Measurements from ENCODE around the gene RFX1. TPM values are rescaled to one million over a fixed set of nuclear protein-coding genes. Genes with fewer than 3 reads are reported as not detected.
"Not testable (repeated sequence)": the region's sequence is repeated elsewhere in the genome, so short reads cannot be mapped to it uniquely, and the experiment has no call there.

RFX1 gene
- total RNA-seq, 2 experiments from 2014 or later, result 4.4 to 17.4 TPM

DNA sequence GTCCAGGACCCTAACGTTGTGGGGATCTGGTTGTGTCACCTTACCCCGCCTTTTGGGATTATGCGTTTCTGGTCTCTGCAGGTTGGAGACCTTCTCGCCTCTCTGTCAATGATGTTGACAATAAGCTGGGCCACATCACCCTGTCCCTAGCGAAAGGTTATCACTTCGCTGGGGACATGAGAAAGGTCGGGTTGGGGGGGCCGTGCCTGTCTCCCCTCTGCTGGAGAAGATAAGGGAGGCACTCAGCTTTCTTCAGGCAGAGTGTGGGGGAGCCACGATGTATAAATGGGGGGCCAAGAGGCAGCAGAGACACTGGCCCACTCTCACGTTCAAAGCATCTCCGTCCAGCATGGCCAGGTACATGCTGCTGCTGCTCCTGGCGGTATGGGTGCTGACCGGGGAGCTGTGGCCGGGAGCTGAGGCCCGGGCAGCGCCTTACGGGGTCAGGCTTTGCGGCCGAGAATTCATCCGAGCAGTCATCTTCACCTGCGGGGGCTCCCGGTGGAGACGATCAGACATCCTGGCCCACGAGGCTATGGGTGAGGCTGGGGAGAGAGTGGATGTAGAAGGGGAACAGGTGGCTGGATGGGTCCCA is 21.8 kb upstream of the RFX1 start, which contains the start of gene RLN3:
Gene RLN3, plus strand, starts transcription at position 293 of the 595 bp plus-strand sequence. Its CDS starts 57 bp downstream, at position 350.
- Histone ChIP-seq H2AFZ (ENCODE audit: low read length) (no peak within 1 kb of the TSS), H3K9me2 (ENCODE audit: insufficient read depth, low read length) (no peaks in the 10 kb centered on the region), H3K4me3 (ENCODE audit: low read depth, low read length, poor library complexity, severe bottlenecking) (no peak within 1 kb of the TSS), H4K20me1 (ENCODE audit: insufficient read depth, low read length) (no peaks in the 10 kb centered on the region), H3K27ac (ENCODE audit: low read depth, low read length, poor library complexity, severe bottlenecking) (no peak within 1 kb of the TSS), H3K4me2 (ENCODE audit: low read length) (no peak within 1 kb of the TSS), H3K9me3 (ENCODE audit: low read length) (no peaks in the 10 kb centered on the region), H3K36me3 (ENCODE audit: insufficient read depth, low read length) (no peaks in the 10 kb centered on the region), H3K79me2 (ENCODE audit: insufficient read depth, low read depth, low read length) (no peaks in the 10 kb centered on the region), H3K4me1 (ENCODE audit: insufficient read depth, low read length, poor library complexity, severe bottlenecking) (peaks cover 20% of the 10 kb centered on the region)
- TF ChIP-seq, protein P1, sequence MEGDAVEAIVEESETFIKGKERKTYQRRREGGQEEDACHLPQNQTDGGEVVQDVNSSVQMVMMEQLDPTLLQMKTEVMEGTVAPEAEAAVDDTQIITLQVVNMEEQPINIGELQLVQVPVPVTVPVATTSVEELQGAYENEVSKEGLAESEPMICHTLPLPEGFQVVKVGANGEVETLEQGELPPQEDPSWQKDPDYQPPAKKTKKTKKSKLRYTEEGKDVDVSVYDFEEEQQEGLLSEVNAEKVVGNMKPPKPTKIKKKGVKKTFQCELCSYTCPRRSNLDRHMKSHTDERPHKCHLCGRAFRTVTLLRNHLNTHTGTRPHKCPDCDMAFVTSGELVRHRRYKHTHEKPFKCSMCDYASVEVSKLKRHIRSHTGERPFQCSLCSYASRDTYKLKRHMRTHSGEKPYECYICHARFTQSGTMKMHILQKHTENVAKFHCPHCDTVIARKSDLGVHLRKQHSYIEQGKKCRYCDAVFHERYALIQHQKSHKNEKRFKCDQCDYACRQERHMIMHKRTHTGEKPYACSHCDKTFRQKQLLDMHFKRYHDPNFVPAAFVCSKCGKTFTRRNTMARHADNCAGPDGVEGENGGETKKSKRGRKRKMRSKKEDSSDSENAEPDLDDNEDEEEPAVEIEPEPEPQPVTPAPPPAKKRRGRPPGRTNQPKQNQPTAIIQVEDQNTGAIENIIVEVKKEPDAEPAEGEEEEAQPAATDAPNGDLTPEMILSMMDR (conservative IDR thresholded peaks at IDR 0.05; ENCODE audit: low read length), result no peak
- no peak for TF ChIP-seq EZH2phosphoT487 (IDR thresholded peaks at IDR 0.05; ENCODE audit: borderline replicate concordance, low read depth, low read length)
- no TSS peak for BruUV-seq (replicated peaks)
- no peak for DNase-seq (ENCODE audit: low spot score)
- intact Hi-C loops (cut with micrococcal nuclease; ENCODE audit: unreplicated experiment), result no loop called here
- ChIA-PET POLR2A (no interaction called here), CTCF (ENCODE audit: unreplicated experiment) (no interaction called here)

DNA sequence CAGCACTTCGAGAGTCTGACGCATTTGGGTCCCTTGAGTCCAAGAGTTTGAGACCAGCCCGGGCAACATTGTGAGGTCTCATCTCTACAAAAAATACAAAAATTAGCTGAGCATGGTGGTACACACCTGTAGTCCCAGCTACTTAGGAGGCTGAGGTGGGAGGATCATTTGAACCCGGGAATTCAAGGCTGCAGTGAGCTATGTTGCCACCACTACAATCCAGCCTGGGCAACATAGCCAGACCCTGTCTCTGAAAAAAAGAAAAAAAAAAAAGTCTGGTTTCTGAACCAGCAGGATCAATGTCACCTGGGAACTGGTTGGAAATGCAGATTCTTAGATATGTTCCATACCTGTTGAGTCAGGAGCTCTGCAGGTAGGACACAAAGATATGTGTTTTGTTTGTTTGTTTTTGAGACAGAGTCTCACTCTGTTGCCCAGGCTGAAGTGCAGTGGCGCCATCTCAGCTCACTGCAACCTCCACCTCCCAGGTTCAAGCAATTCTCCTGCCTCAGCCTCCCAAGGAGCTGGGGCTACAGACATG is 20.6 kb upstream of the RFX1 start:
- H4K20me1 ChIP-seq (ENCODE audit: insufficient read depth, low read length); H3K4me3 ChIP-seq (ENCODE audit: low read depth, low read length, poor library complexity, severe bottlenecking); H3K79me2 ChIP-seq (ENCODE audit: insufficient read depth, low read depth, low read length); DNase-seq (ENCODE audit: low spot score); H3K27ac ChIP-seq (ENCODE audit: low read depth, low read length, poor library complexity, severe bottlenecking); intact Hi-C loops (cut with micrococcal nuclease; ENCODE audit: unreplicated experiment); H2AFZ ChIP-seq (ENCODE audit: low read length); BruUV-seq (replicated peaks); H3K4me2 ChIP-seq (ENCODE audit: low read length); H3K9me2 ChIP-seq (ENCODE audit: insufficient read depth, low read length); H3K9me3 ChIP-seq (ENCODE audit: low read length); H3K36me3 ChIP-seq (ENCODE audit: insufficient read depth, low read length); POLR2A ChIA-PET; CTCF ChIA-PET (ENCODE audit: unreplicated experiment): not testable (repeated sequence)
- peaks cover 20% of the 10 kb centered on the region for H3K4me1 ChIP-seq (ENCODE audit: insufficient read depth, low read length, poor library complexity, severe bottlenecking)

DNA sequence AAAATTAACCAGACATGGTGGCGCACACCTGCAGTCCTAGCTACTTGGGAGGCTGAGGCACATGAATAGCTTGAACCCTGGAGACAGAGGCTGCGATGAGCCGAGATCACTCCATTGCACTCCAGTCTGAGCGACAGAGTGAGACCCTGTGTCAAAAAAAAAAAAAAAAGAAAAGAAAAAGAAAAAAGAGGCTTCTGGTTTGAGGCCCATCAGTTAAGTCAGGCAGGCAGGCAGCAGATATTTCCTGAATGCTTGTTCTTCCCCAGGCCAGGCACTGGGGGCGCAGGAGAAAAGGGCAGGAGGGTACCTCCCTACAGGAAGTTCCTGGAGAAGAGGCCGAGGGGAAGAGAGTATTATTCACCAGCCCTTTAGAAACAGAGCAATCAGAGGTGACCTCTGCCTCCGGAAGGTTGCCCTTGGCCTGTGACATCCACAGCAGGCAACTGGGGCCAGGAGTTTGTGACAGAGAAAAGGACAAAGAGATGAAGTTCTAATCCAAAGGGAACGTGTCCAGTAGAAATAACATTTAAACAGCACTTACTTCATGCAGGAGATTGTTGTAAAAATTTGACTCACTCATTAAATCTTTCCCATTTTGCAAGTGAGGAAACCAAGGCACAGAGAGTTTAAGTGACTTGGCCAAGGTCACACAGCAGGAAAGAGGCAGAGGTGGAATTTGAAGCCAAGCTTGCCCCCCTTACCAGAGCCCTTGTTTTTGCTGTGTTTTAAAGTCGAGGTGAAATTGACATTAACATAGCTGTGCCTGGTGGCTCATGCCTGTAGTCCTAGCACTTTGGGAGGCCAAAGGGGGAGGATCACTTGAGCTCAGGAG is 17.5 kb upstream of the RFX1 start:
- BruUV-seq (replicated peaks), result no TSS peak
- Histone ChIP-seq H2AFZ (ENCODE audit: low read length) (peak overlapping the region; percentile 37; the same call in 1 of the 2 replicates), H3K4me3 (ENCODE audit: low read depth, low read length, poor library complexity, severe bottlenecking) (no peak overlapping the region), H3K27ac (ENCODE audit: low read depth, low read length, poor library complexity, severe bottlenecking) (no peak overlapping the region), H3K36me3 (ENCODE audit: insufficient read depth, low read length) (no peaks in the 10 kb centered on the region), H3K9me2 (ENCODE audit: insufficient read depth, low read length) (no peaks in the 10 kb centered on the region), H3K79me2 (ENCODE audit: insufficient read depth, low read depth, low read length) (no peaks in the 10 kb centered on the region), H3K9me3 (ENCODE audit: low read length) (no peaks in the 10 kb centered on the region), H3K4me1 (ENCODE audit: insufficient read depth, low read length, poor library complexity, severe bottlenecking) (peaks cover 21% of the 10 kb centered on the region), H4K20me1 (ENCODE audit: insufficient read depth, low read length) (no peaks in the 10 kb centered on the region), H3K4me2 (ENCODE audit: low read length) (no peak overlapping the region)
- DNase-seq (ENCODE audit: low spot score), result no peak
- TF ChIP-seq EZH2phosphoT487 (IDR thresholded peaks at IDR 0.05; ENCODE audit: borderline replicate concordance, low read depth, low read length), result no peak
- TF ChIP-seq, protein P1 (conservative IDR thresholded peaks at IDR 0.05; ENCODE audit: low read length), result peak; percentile 61
- intact Hi-C loops (cut with micrococcal nuclease; ENCODE audit: unreplicated experiment), result no loop called here
- CTCF ChIA-PET (ENCODE audit: unreplicated experiment), result no interaction called here
- POLR2A ChIA-PET, result interaction anchor here (0.7 kb wide), 1 partner anchor 280 kb away, joined by 4 read pairs; no protein-coding TSS in a partner anchor

Measured in OCI-LY7 (cell line).